Loucy (cell line): Measurements from ENCODE around the gene KRTAP1-5.

Source experiments
- H2AFZ ChIP-seq: fragments of 200-600 bp; sonication (generic); 2 replicates; pipeline ENCODE4 v1.6.0; 2016; ENCODE audit warnings: antibody characterized with exemption, mild to moderate bottlenecking, low read length, moderate library complexity
- H3F3A ChIP-seq: fragments of 200-600 bp; 2 replicates; pipeline ENCODE4 v1.6.0; 2016; ENCODE audit warnings: antibody characterized with exemption, low read depth, mild to moderate bottlenecking
- H3K27me3 ChIP-seq: fragments of 200-600 bp; sonication (generic); 2 replicates; pipeline ENCODE4 v1.6.1; 2014; ENCODE audit warnings: low read length, mild to moderate bottlenecking; ENCODE audit not compliant: insufficient read depth, poor library complexity, severe bottlenecking
- H3K36me3 ChIP-seq: fragments of 200-600 bp; sonication (generic); 2 replicates; pipeline ENCODE4 v1.6.1; 2016; ENCODE audit warnings: low read length; ENCODE audit not compliant: insufficient read depth
- H3K4me1 ChIP-seq: fragments of 200-600 bp; sonication (generic); 2 replicates; pipeline ENCODE4 v1.5.1; 2014; ENCODE audit warnings: low read length, mild to moderate bottlenecking; ENCODE audit not compliant: insufficient read depth, poor library complexity, severe bottlenecking
- H3K4me2 ChIP-seq: fragments of 200-600 bp; sonication (generic); 2 replicates; pipeline ENCODE4 v1.6.0; 2014; ENCODE audit warnings: antibody characterized with exemption, low read length, low read depth, mild to moderate bottlenecking; ENCODE audit not compliant: poor library complexity, severe bottlenecking
- H3K4me3 ChIP-seq: fragments of 200-600 bp; sonication (generic); 2 replicates; pipeline ENCODE4 v1.5.1; 2014; ENCODE audit warnings: low read length, mild to moderate bottlenecking, mixed read lengths; ENCODE audit not compliant: poor library complexity, severe bottlenecking
- H3K79me2 ChIP-seq: fragments of 200-600 bp; sonication (generic); 2 replicates; pipeline ENCODE4 v1.6.1; 2014; ENCODE audit warnings: low read length; ENCODE audit not compliant: insufficient read depth
- H3K9ac ChIP-seq: fragments of 200-600 bp; sonication (generic); 2 replicates; pipeline ENCODE4 v1.6.0; 2014; ENCODE audit warnings: mild to moderate bottlenecking, low read depth, low read length, moderate library complexity; ENCODE audit not compliant: poor library complexity, severe bottlenecking
- H3K9me2 ChIP-seq: fragments of 200-600 bp; sonication (generic); replicated peaks from 2 replicates; pipeline ENCODE4 v1.6.1; 2016; ENCODE audit warnings: low read depth, low read length, mixed read lengths
- H3K9me3 ChIP-seq: fragments of 200-600 bp; sonication (generic); 2 replicates; pipeline ENCODE4 v1.6.1; 2014; ENCODE audit warnings: mild to moderate bottlenecking, antibody characterized with exemption, low read length, low read depth; ENCODE audit not compliant: insufficient read depth
- H4K20me1 ChIP-seq: fragments of 200-600 bp; sonication (generic); 2 replicates; pipeline ENCODE4 v1.6.0; 2014; ENCODE audit warnings: antibody characterized with exemption, low read length, mild to moderate bottlenecking; ENCODE audit not compliant: insufficient read depth, poor library complexity, severe bottlenecking
- EZH2phosphoT487 ChIP-seq: fragments of 200-600 bp; IDR thresholded peaks from 2 replicates; pipeline ENCODE4 v1.6.1; 2018; ENCODE audit warnings: antibody characterized with exemption, mild to moderate bottlenecking, moderate library complexity, borderline replicate concordance
- TF ChIP-seq, protein P1 (sequence below): fragments of 200-600 bp; sonication (generic); conservative IDR thresholded peaks from 2 replicates; pipeline ENCODE4 v1.5.1; 2014; ENCODE audit warnings: mild to moderate bottlenecking, antibody characterized with exemption, low read length

Gene KRTAP1-5

DNA sequence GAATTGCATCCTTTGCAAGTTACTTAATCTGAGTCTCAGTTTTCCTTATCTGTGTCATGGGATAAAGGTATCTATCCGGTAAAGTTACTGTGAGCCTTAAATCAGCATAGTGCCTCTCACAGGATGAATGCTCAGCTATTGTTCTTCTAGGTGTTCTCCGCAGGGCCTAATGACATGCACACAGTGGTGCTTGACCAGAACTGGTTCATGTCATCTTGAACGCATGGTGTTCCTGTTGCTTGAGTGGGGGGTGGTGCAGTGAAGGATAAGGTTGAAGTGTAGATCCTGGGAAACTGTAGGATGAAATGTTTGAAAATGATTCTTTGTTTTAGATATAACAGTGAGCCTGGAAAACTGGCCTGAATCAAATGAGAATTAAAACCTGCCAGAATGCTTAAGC is 46.9 kb downstream of the KRTAP1-5 start:
- no peaks in the 10 kb centered on the region for H4K20me1 ChIP-seq
- H2AFZ ChIP-seq = no peak overlapping the region
- H3K27me3 ChIP-seq = peaks cover 19% of the 10 kb centered on the region
- H3K4me3 ChIP-seq = no peak overlapping the region
- no peaks in the 10 kb centered on the region for H3F3A ChIP-seq
- H3K79me2 ChIP-seq = no peaks in the 10 kb centered on the region
- no peaks in the 10 kb centered on the region for H3K4me1 ChIP-seq
- no peaks in the 10 kb centered on the region for H3K36me3 ChIP-seq
- TF ChIP-seq EZH2phosphoT487 = no peak
- TF ChIP-seq, protein P1, sequence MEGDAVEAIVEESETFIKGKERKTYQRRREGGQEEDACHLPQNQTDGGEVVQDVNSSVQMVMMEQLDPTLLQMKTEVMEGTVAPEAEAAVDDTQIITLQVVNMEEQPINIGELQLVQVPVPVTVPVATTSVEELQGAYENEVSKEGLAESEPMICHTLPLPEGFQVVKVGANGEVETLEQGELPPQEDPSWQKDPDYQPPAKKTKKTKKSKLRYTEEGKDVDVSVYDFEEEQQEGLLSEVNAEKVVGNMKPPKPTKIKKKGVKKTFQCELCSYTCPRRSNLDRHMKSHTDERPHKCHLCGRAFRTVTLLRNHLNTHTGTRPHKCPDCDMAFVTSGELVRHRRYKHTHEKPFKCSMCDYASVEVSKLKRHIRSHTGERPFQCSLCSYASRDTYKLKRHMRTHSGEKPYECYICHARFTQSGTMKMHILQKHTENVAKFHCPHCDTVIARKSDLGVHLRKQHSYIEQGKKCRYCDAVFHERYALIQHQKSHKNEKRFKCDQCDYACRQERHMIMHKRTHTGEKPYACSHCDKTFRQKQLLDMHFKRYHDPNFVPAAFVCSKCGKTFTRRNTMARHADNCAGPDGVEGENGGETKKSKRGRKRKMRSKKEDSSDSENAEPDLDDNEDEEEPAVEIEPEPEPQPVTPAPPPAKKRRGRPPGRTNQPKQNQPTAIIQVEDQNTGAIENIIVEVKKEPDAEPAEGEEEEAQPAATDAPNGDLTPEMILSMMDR = no peak
- H3K9me2 ChIP-seq = no peaks in the 10 kb centered on the region
- H3K9ac ChIP-seq = no peak overlapping the region
- no peaks in the 10 kb centered on the region for H3K9me3 ChIP-seq
- no peak overlapping the region for H3K4me2 ChIP-seq

DNA sequence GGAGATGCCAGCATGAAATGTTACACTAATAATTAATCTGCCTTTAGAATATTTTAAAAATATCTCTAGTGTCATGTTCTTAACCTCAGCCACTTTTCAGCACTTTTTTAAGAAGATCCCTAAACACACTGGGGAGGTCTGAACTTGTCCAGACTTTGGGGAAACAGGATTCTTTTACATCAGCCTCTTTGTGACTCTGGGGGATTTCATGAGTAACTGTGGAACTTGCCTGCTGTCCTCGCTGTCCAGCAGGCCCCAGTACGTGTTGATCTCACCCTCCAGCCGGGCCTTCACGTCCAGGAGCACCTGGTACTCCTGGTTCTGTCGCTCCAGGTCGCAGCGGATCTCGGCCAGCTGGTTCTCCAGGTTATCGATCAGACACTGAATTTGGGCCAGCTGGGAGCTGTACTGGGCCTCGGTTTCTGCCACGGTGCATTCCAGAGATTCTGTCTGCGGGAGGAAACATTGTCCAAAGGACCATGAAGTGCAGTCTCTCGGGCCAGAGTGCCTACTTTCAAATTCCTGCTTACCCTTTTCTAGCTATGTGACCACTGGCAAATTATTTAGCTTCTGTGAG is 48.3 kb downstream of the KRTAP1-5 start:
- no peak overlapping the region for H2AFZ ChIP-seq
- no peaks in the 10 kb centered on the region for H3F3A ChIP-seq
- no peak overlapping the region for H3K4me2 ChIP-seq
- no peak overlapping the region for H3K4me3 ChIP-seq
- H3K79me2 ChIP-seq = no peaks in the 10 kb centered on the region
- no peaks in the 10 kb centered on the region for H3K4me1 ChIP-seq
- H3K9me3 ChIP-seq = no peaks in the 10 kb centered on the region
- H3K9ac ChIP-seq = no peak overlapping the region
- H4K20me1 ChIP-seq = no peaks in the 10 kb centered on the region
- TF ChIP-seq EZH2phosphoT487 = no peak
- TF ChIP-seq, protein P1 = no peak
- H3K27me3 ChIP-seq = peaks cover 12% of the 10 kb centered on the region
- no peaks in the 10 kb centered on the region for H3K9me2 ChIP-seq
- no peaks in the 10 kb centered on the region for H3K36me3 ChIP-seq
